PC-3 (cell line): ENCODE results near the gene NRCAM.

Experiments
- CTCF ChIP-seq: fragments of 300-600 bp; sonication (generic); conservative IDR thresholded peaks from 2 replicates; pipeline ENCODE4 v1.5.1; 2017; ENCODE audit warnings: antibody characterized with exemption, low read depth, mild to moderate bottlenecking, low read length
- EZH2 ChIP-seq: fragments of 300-600 bp; sonication (generic); IDR thresholded peaks from one replicate; pipeline ENCODE4 v1.6.1; 2017; ENCODE audit warnings: antibody characterized with exemption, mild to moderate bottlenecking, low read length; ENCODE audit not compliant: unreplicated experiment

DNA sequence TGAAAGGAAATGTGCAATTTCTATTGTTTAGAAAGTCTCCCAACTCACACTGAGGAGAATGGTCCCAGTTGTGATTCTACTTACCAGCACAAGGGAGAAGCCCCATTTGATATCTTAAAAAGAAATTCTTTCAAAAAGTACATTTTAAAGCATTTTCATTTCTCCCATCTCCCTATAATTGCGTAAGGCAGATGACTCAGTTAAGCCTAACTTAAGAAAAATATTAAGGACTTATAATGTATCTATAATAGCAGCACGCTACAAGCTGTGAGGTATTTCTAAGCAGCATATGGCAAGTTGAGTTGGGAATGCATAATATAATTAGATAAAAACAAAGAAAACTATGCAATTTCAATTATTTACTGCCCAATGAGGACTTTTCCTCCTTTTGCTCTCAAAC is 8.5 kb upstream of the NRCAM start:
- TF ChIP-seq EZH2 (no peak), CTCF (no peak)
